SK-N-SH treated with all-trans-retinoic acid at 6 μM for 48 hours (cell line): ENCODE measurements around the gene SETD3.

Experiments
- ATAC-seq: fragments of 200-7000 bp; cut with Tn5 transposase; 3 replicates; pipeline ENCODE4 v1.9.1; 2020; ENCODE audit warnings: mild to moderate bottlenecking, moderate library complexity
- ARNTL ChIP-seq: fragments of 450-650 bp; formaldehyde crosslinking; IDR thresholded peaks from 2 replicates; pipeline ENCODE4 v1.5.0; 2020; ENCODE audit warnings: low read depth, mild to moderate bottlenecking, moderate library complexity, borderline replicate concordance
- BACH2 ChIP-seq: fragments of 250-450 bp; sonication (Bioruptor Pico); IDR thresholded peaks from 2 replicates; pipeline ENCODE4 v1.9.0; 2021; ENCODE audit warnings: mild to moderate bottlenecking, borderline replicate concordance
- CSDC2 ChIP-seq: fragments of 250-450 bp; sonication (Bioruptor Pico); IDR thresholded peaks from 2 replicates; pipeline ENCODE4 v1.5.0; 2020; ENCODE audit warnings: mild to moderate bottlenecking, moderate library complexity
- ESRRG ChIP-seq: fragments of 250-450 bp; sonication (Bioruptor Pico); IDR thresholded peaks from 2 replicates; pipeline ENCODE4 v1.6.1; 2021; ENCODE audit warnings: mild to moderate bottlenecking
- GLIS3 ChIP-seq: fragments of 250-450 bp; sonication (Bioruptor Pico); IDR thresholded peaks from 2 replicates; pipeline ENCODE4 v1.5.0; 2020; ENCODE audit warnings: mild to moderate bottlenecking, moderate library complexity
- ISL1 ChIP-seq: fragments of 250-450 bp; sonication (Bioruptor Pico); IDR thresholded peaks from 2 replicates; pipeline ENCODE4 v2.1.2; 2022; ENCODE audit warnings: mild to moderate bottlenecking, moderate library complexity
- OSR1 ChIP-seq: fragments of 250-450 bp; sonication (Bioruptor Pico); IDR thresholded peaks from 2 replicates; pipeline ENCODE4 v1.8.0; 2022; ENCODE audit warnings: moderate library complexity, mild to moderate bottlenecking, inconsistent platforms
- RARB ChIP-seq: fragments of 250-450 bp; sonication (Bioruptor Pico); IDR thresholded peaks from 2 replicates; pipeline ENCODE4 v1.8.0; 2021; ENCODE audit warnings: mild to moderate bottlenecking, moderate library complexity
- SNAI2 ChIP-seq: fragments of 250-450 bp; sonication (Bioruptor Pico); IDR thresholded peaks from 2 replicates; pipeline ENCODE4 v1.5.0; 2020; ENCODE audit warnings: mild to moderate bottlenecking, moderate library complexity
- TCF4 ChIP-seq: fragments of 250-450 bp; sonication (Bioruptor Pico); IDR thresholded peaks from 2 replicates; pipeline ENCODE4 v1.8.0; 2021; ENCODE audit warnings: mild to moderate bottlenecking, moderate library complexity, borderline replicate concordance
- TOX ChIP-seq: fragments of 250-450 bp; sonication (Bioruptor Pico); IDR thresholded peaks from 2 replicates; pipeline ENCODE4 v1.8.0; 2021; ENCODE audit warnings: mild to moderate bottlenecking, moderate library complexity, borderline replicate concordance
- ZC3H10 ChIP-seq: fragments of 250-450 bp; sonication (Bioruptor Pico); IDR thresholded peaks from 2 replicates; pipeline ENCODE4 v1.5.1; 2021; ENCODE audit warnings: mild to moderate bottlenecking, moderate library complexity
- ZFP3 ChIP-seq: fragments of 250-450 bp; sonication (Bioruptor Pico); IDR thresholded peaks from 2 replicates; pipeline ENCODE4 v1.5.0; 2020; ENCODE audit warnings: mild to moderate bottlenecking, moderate library complexity
- ZFP30 ChIP-seq: fragments of 450-650 bp; formaldehyde crosslinking; IDR thresholded peaks from 2 replicates; pipeline ENCODE4 v1.5.0; 2022; ENCODE audit warnings: mild to moderate bottlenecking, moderate library complexity
- ZNF565 ChIP-seq: fragments of 450-650 bp; formaldehyde crosslinking; conservative IDR thresholded peaks from 2 replicates; pipeline ENCODE4 v1.5.0; 2020; ENCODE audit warnings: low read depth, mild to moderate bottlenecking, moderate library complexity
- ZNF70 ChIP-seq: fragments of 450-650 bp; formaldehyde crosslinking; IDR thresholded peaks from 2 replicates; pipeline ENCODE4 v1.5.0; 2020; ENCODE audit warnings: mild to moderate bottlenecking, moderate library complexity
- ZNF8 ChIP-seq: fragments of 450-650 bp; formaldehyde crosslinking; IDR thresholded peaks from 2 replicates; pipeline ENCODE4 v1.5.0; 2020; ENCODE audit warnings: mild to moderate bottlenecking, moderate library complexity
- TF ChIP-seq, protein P1 (sequence below): fragments of 250-450 bp; sonication (Bioruptor Pico); IDR thresholded peaks from 2 replicates; pipeline ENCODE4 v1.8.0; 2021; ENCODE audit warnings: low read depth, mild to moderate bottlenecking, moderate library complexity, borderline replicate concordance
- TF ChIP-seq, protein P2 (sequence below): fragments of 250-450 bp; sonication (Bioruptor Pico); IDR thresholded peaks from 2 replicates; pipeline ENCODE4 v1.5.0; 2020; ENCODE audit warnings: mild to moderate bottlenecking, moderate library complexity
- TF ChIP-seq, protein P3 (sequence below): fragments of 250-450 bp; sonication (Bioruptor Pico); IDR thresholded peaks from 2 replicates; pipeline ENCODE4 v1.5.1; 2020; ENCODE audit warnings: low read depth, mild to moderate bottlenecking, moderate library complexity

Gene SETD3

DNA sequence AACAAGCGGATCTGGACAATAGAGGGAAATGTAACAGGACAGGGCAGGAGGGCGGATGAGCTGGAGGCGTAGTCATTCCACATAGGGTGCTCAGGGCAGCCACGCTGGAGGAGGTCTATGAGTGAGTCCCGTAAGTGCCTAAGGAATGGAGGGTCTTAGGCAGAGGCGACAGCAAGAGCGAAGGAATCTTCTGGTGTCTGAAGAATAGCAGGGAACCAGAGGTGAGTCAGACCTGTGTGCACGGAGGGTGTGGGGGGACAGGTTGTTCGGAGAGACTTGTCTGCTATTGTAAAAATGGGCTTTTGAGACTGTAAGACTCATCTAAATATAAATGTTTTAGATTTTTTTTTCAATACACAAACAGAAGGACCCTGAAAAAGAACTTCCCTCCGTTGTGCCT is 70.6 kb downstream of the SETD3 start (continued):
- TF ChIP-seq, protein P1, sequence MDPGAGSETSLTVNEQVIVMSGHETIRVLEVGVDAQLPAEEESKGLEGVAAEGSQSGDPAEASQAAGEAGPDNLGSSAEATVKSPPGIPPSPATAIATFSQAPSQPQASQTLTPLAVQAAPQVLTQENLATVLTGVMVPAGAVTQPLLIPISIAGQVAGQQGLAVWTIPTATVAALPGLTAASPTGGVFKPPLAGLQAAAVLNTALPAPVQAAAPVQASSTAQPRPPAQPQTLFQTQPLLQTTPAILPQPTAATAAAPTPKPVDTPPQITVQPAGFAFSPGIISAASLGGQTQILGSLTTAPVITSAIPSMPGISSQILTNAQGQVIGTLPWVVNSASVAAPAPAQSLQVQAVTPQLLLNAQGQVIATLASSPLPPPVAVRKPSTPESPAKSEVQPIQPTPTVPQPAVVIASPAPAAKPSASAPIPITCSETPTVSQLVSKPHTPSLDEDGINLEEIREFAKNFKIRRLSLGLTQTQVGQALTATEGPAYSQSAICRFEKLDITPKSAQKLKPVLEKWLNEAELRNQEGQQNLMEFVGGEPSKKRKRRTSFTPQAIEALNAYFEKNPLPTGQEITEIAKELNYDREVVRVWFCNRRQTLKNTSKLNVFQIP (CRISPR knock-in tag), result no peak
- no peak for TF ChIP-seq RARB (CRISPR knock-in tag)
- TF ChIP-seq, protein P2, sequence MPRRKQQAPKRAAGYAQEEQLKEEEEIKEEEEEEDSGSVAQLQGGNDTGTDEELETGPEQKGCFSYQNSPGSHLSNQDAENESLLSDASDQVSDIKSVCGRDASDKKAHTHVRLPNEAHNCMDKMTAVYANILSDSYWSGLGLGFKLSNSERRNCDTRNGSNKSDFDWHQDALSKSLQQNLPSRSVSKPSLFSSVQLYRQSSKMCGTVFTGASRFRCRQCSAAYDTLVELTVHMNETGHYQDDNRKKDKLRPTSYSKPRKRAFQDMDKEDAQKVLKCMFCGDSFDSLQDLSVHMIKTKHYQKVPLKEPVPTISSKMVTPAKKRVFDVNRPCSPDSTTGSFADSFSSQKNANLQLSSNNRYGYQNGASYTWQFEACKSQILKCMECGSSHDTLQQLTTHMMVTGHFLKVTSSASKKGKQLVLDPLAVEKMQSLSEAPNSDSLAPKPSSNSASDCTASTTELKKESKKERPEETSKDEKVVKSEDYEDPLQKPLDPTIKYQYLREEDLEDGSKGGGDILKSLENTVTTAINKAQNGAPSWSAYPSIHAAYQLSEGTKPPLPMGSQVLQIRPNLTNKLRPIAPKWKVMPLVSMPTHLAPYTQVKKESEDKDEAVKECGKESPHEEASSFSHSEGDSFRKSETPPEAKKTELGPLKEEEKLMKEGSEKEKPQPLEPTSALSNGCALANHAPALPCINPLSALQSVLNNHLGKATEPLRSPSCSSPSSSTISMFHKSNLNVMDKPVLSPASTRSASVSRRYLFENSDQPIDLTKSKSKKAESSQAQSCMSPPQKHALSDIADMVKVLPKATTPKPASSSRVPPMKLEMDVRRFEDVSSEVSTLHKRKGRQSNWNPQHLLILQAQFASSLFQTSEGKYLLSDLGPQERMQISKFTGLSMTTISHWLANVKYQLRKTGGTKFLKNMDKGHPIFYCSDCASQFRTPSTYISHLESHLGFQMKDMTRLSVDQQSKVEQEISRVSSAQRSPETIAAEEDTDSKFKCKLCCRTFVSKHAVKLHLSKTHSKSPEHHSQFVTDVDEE (CRISPR knock-in tag), result no peak
- TF ChIP-seq, protein P3, sequence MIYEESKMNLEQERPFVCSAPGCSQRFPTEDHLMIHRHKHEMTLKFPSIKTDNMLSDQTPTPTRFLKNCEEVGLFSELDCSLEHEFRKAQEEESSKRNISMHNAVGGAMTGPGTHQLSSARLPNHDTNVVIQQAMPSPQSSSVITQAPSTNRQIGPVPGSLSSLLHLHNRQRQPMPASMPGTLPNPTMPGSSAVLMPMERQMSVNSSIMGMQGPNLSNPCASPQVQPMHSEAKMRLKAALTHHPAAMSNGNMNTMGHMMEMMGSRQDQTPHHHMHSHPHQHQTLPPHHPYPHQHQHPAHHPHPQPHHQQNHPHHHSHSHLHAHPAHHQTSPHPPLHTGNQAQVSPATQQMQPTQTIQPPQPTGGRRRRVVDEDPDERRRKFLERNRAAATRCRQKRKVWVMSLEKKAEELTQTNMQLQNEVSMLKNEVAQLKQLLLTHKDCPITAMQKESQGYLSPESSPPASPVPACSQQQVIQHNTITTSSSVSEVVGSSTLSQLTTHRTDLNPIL, result no peak
- TF ChIP-seq CSDC2 (CRISPR knock-in tag), result no peak
- no peak for TF ChIP-seq ZNF70 (CRISPR knock-in tag)
- TF ChIP-seq OSR1, result no peak
- TF ChIP-seq, all 23 proteins: peak for 0

DNA sequence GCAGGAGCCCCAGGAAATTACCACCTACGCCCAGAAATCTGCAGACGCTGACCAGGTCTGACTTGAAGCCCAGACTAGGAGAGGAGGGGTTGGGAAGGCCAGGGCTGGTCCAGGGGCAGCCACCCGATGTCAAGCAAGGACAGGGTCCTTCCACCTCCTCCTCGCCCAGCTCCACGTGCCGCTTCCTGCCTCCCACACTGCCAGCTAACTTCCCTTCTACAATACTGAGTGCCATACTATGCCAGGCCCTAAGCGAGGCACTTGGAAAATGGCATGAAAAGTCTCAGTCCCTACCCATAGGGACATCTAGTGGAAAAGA is 71.7 kb downstream of the SETD3 start:
- TF ChIP-seq TOX (CRISPR knock-in tag), result no peak
- TF ChIP-seq CSDC2 (CRISPR knock-in tag), result no peak
- TF ChIP-seq, protein P3, result no peak
- no peak for TF ChIP-seq ISL1 (CRISPR knock-in tag)
- TF ChIP-seq ZC3H10 (CRISPR knock-in tag), result no peak
- TF ChIP-seq TCF4, result no peak
- no peak for TF ChIP-seq ESRRG (CRISPR knock-in tag)
- TF ChIP-seq ZNF70 (CRISPR knock-in tag), result no peak
- TF ChIP-seq, protein P1 (CRISPR knock-in tag), result no peak
- no peak for TF ChIP-seq ZFP30
- no peak for TF ChIP-seq OSR1
- no peak for TF ChIP-seq RARB (CRISPR knock-in tag)
- no peak for TF ChIP-seq ARNTL
- TF ChIP-seq, protein P2 (CRISPR knock-in tag), result no peak
- TF ChIP-seq SNAI2 (CRISPR knock-in tag), result no peak
- ATAC-seq, result no peak

DNA sequence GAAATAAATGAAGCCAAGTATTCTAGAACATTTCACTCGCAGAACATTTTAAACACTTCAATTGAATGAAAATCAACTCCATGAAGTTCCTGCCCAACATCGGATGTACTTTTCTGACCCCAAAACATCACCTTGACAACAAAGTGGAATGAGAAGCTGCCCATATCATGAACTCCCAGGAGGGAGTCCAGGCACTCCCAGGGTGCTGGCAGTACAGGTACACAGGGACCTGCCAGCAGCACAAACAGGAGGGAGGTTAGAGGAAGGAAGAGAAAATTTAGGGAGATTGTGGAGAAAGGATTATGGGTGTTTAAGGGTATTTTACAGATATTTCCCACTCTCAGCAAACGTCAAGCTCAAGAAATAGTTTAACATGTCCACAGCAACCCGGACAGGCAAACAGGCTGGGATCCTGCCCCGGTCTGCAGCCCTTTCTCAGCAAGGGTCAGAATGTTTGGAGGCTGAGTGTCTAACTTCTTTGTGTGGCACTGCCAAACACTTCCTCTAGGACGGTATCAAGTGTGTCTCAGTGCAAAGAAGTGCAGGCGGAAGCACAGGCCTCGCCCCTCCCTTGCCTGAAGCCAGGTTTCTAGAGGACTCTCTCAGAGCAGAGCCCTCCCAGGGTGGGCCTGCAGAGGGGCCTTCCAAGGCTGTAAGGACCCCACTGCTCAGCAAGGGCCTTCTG is 72.2 kb downstream of the SETD3 start:
- no peak for TF ChIP-seq ZNF565 (CRISPR knock-in tag)
- TF ChIP-seq BACH2 (CRISPR knock-in tag), result no peak
- TF ChIP-seq ISL1 (CRISPR knock-in tag), result no peak
- TF ChIP-seq SNAI2 (CRISPR knock-in tag), result no peak
- TF ChIP-seq ZC3H10 (CRISPR knock-in tag), result no peak
- TF ChIP-seq, protein P3, result no peak
- TF ChIP-seq CSDC2 (CRISPR knock-in tag), result no peak
- no peak for TF ChIP-seq ZFP30
- no peak for TF ChIP-seq GLIS3 (CRISPR knock-in tag)
- no peak for TF ChIP-seq ZNF8 (CRISPR knock-in tag)
- no peak for TF ChIP-seq ZFP3 (CRISPR knock-in tag)
- no peak for ATAC-seq
